GM23338 (cell line): Measurements from ENCODE around the gene SCUBE2. TPM values are rescaled to one million over a fixed set of nuclear protein-coding genes. Genes with fewer than 3 reads are reported as not detected.

ENCODE experiments used
- ATAC-seq: fragments of 200-7000 bp; cut with Tn5 transposase; 3 replicates; pipeline ENCODE4 v1.9.1; 2020
- DNase-seq: peaks from one replicate; pipeline ENCODE4 v3.0.0-alpha.2; 2015; ENCODE audit warnings: low spot score
- H2AFZ ChIP-seq: fragments of 200-600 bp; sonication (generic); 2 replicates; pipeline ENCODE4 v1.8.0; 2016; ENCODE audit warnings: antibody characterized with exemption, mild to moderate bottlenecking, moderate library complexity
- H3F3A ChIP-seq: fragments of 200-600 bp; sonication (generic); replicated peaks from 2 replicates; pipeline ENCODE4 v1.8.0; 2017; ENCODE audit warnings: antibody characterized with exemption, mixed run types, low read depth
- H3K27ac ChIP-seq: fragments of 200-600 bp; sonication (generic); 2 replicates; pipeline ENCODE4 v1.6.1; 2016; ENCODE audit warnings: low read depth
- H3K27me3 ChIP-seq: fragments of 200-600 bp; sonication (generic); 2 replicates; pipeline ENCODE4 v1.8.0; 2016; ENCODE audit warnings: mild to moderate bottlenecking, mixed run types, moderate library complexity; ENCODE audit not compliant: insufficient read depth
- H3K36me3 ChIP-seq: fragments of 200-600 bp; sonication (generic); 2 replicates; pipeline ENCODE4 v1.8.0; 2016; ENCODE audit warnings: mild to moderate bottlenecking; ENCODE audit not compliant: insufficient read depth
- H3K4me1 ChIP-seq: fragments of 200-600 bp; sonication (generic); 2 replicates; pipeline ENCODE4 v1.8.0; 2016; ENCODE audit warnings: mild to moderate bottlenecking, moderate library complexity; ENCODE audit not compliant: insufficient read depth
- H3K4me2 ChIP-seq: fragments of 200-600 bp; sonication (generic); 2 replicates; pipeline ENCODE4 v1.7.1; 2017; ENCODE audit warnings: mixed run types
- H3K4me3 ChIP-seq: fragments of 200-600 bp; sonication (generic); 2 replicates; pipeline ENCODE4 v1.6.1; 2016; ENCODE audit warnings: mixed run types
- H3K79me2 ChIP-seq: fragments of 200-600 bp; sonication (generic); replicated peaks from 2 replicates; pipeline ENCODE4 v1.8.0; 2017; ENCODE audit warnings: mild to moderate bottlenecking; ENCODE audit not compliant: insufficient read depth
- H3K9me2 ChIP-seq: fragments of 200-600 bp; sonication (generic); 2 replicates; pipeline ENCODE4 v1.8.0; 2017; ENCODE audit not compliant: insufficient read depth
- H4K20me1 ChIP-seq: fragments of 200-600 bp; sonication (generic); replicated peaks from 2 replicates; pipeline ENCODE4 v1.8.0; 2017; ENCODE audit warnings: mild to moderate bottlenecking; ENCODE audit not compliant: insufficient read depth
- H3K27ac Mint-ChIP-seq: 2 replicates; pipeline ENCODE4 v1.8.0; 2020; ENCODE audit warnings: inconsistent platforms, mild to moderate bottlenecking, moderate library complexity, mixed read lengths
- H3K27me3 Mint-ChIP-seq: 3 replicates; pipeline ENCODE4 v1.8.0; 2022; ENCODE audit warnings: low read depth, mild to moderate bottlenecking, moderate library complexity, mixed read lengths, inconsistent platforms; ENCODE audit not compliant: insufficient read depth, poor library complexity
- H3K36me3 Mint-ChIP-seq: 3 replicates; pipeline ENCODE4 v1.8.0; 2021; ENCODE audit warnings: low read depth, mild to moderate bottlenecking, inconsistent platforms, moderate library complexity, mixed read lengths
- H3K4me1 Mint-ChIP-seq: 3 replicates; pipeline ENCODE4 v1.8.0; 2020; ENCODE audit warnings: mild to moderate bottlenecking, inconsistent platforms, mixed read lengths
- H3K4me3 Mint-ChIP-seq: 3 replicates; pipeline ENCODE4 v1.8.0; 2021; ENCODE audit warnings: moderate library complexity, mild to moderate bottlenecking, inconsistent platforms, mixed read lengths
- H3K9me3 Mint-ChIP-seq: 3 replicates; pipeline ENCODE4 v1.8.0; 2020; ENCODE audit warnings: moderate library complexity, mild to moderate bottlenecking, inconsistent platforms, mixed read lengths
- CREB1 ChIP-seq: fragments of 250-450 bp; sonication (Bioruptor Pico); IDR thresholded peaks from 2 replicates; pipeline ENCODE4 v1.5.0; 2020; ENCODE audit warnings: low read depth, mild to moderate bottlenecking, moderate library complexity
- CTCF ChIP-seq, 2 experiments: fragments of 200-600 bp in 1 of 2; sonication (generic) in 1 of 2; conservative IDR thresholded peaks; 2 replicates each; pipeline versions ENCODE4 v1.5.1 to v1.6.1; 2016 to 2017; ENCODE audit warnings: antibody characterized with exemption in 2 of 2, low read depth in 2 of 2, mild to moderate bottlenecking in 2 of 2, moderate library complexity in 1 of 2
- ETS1 ChIP-seq: IDR thresholded peaks from 2 replicates; pipeline ENCODE4 v1.6.1; 2016; ENCODE audit warnings: antibody characterized with exemption
- EZH2 ChIP-seq: fragments of 200-600 bp; sonication (generic); IDR thresholded peaks from one replicate; pipeline ENCODE4 v1.8.0; 2017; ENCODE audit warnings: antibody characterized with exemption, mild to moderate bottlenecking, low read depth; ENCODE audit not compliant: unreplicated experiment
- EZH2phosphoT487 ChIP-seq: fragments of 200-600 bp; sonication (generic); IDR thresholded peaks from one replicate; pipeline ENCODE4 v1.8.1; 2018; ENCODE audit warnings: antibody characterized with exemption; ENCODE audit not compliant: unreplicated experiment
- JUNB ChIP-seq: IDR thresholded peaks from one replicate; pipeline ENCODE4 v1.6.1; 2016; ENCODE audit warnings: antibody characterized with exemption; ENCODE audit not compliant: unreplicated experiment
- NANOG ChIP-seq: IDR thresholded peaks from 2 replicates; pipeline ENCODE4 v1.6.1; 2016; ENCODE audit warnings: antibody characterized with exemption, borderline replicate concordance
- POLR2AphosphoS5 ChIP-seq: IDR thresholded peaks from 2 replicates; pipeline ENCODE4 v1.6.1; 2016; ENCODE audit warnings: antibody characterized with exemption, low read depth
- REST ChIP-seq: IDR thresholded peaks from one replicate; pipeline ENCODE4 v1.6.1; 2018; ENCODE audit warnings: antibody characterized with exemption; ENCODE audit not compliant: unreplicated experiment
- STAT1 ChIP-seq: IDR thresholded peaks from one replicate; pipeline ENCODE4 v1.6.1; 2016; ENCODE audit warnings: antibody characterized with exemption; ENCODE audit not compliant: unreplicated experiment
- ZNF114 ChIP-seq: fragments of 250-450 bp; sonication (Bioruptor Pico); IDR thresholded peaks from 2 replicates; pipeline ENCODE4 v1.5.0; 2020; ENCODE audit warnings: mild to moderate bottlenecking, moderate library complexity
- ZNF331 ChIP-seq: fragments of 250-450 bp; sonication (Bioruptor Pico); IDR thresholded peaks from 2 replicates; pipeline ENCODE4 v1.5.0; 2020; ENCODE audit warnings: low read depth, mild to moderate bottlenecking, moderate library complexity
- ZNF462 ChIP-seq: fragments of 250-450 bp; sonication (Bioruptor Pico); IDR thresholded peaks from 2 replicates; pipeline ENCODE4 v1.5.0; 2020; ENCODE audit warnings: mild to moderate bottlenecking, moderate library complexity
- polyA plus RNA-seq: library from polyadenylated mRNA; unstranded; fragments of >200 nt; fragmentation: Nextera tagmentation; extraction: Ambion mirVana; gene quantifications from 2 replicates; pipeline ENCODE4 v1.2.1, GENCODE V29; 2016
- total RNA-seq: library from RNA; depleted of rRNA; stranded (reverse); fragments of >200 nt; shearing (Covaris generic); gene quantifications from 2 replicates; pipeline ENCODE4 v1.2.3, GENCODE V29; 2014

SCUBE2 gene
- total and polyA plus RNA-seq, 2 experiments from 2014 or later: 0.47 to 0.63 TPM

GRCh38 chr11:9008011-9008550, 83.3 kb downstream of the SCUBE2 start:
- Mint-ChIP-seq H3K4me3 (no peak overlapping the region), H3K27ac (no peak overlapping the region), H3K9me3 (peaks cover 7% of the 10 kb centered on the region; the same call in 1 of the 3 replicates), H3K27me3 (peaks cover 20% of the 10 kb centered on the region), H3K4me1 (peaks cover 12% of the 10 kb centered on the region; the same call in 2 of the 3 replicates), H3K36me3 (no peaks in the 10 kb centered on the region; the same call in 2 of the 3 replicates)
- no peak for TF ChIP-seq STAT1
- no peak for TF ChIP-seq EZH2
- no peak for TF ChIP-seq NANOG
- TF ChIP-seq CTCF (conservative IDR thresholded peaks at IDR 0.05; ENCODE audit: low read depth in 2 of 2): no peak
- TF ChIP-seq EZH2phosphoT487: no peak
- no peak for TF ChIP-seq ZNF462
- no peak for TF ChIP-seq POLR2AphosphoS5
- no peak for TF ChIP-seq JUNB
- no peak for TF ChIP-seq ETS1
- TF ChIP-seq CREB1 (CRISPR knock-in tag): no peak
- TF ChIP-seq REST: no peak
- TF ChIP-seq ZNF331 (CRISPR knock-in tag): no peak
- no peak for TF ChIP-seq ZNF114 (CRISPR knock-in tag)
- Histone ChIP-seq H3K9me2 (no peaks in the 10 kb centered on the region), H4K20me1 (no peaks in the 10 kb centered on the region), H2AFZ (no peak overlapping the region), H3K4me3 (no peak overlapping the region), H3K4me2 (no peak overlapping the region), H3F3A (peaks cover 6% of the 10 kb centered on the region), H3K4me1 (peaks cover 6% of the 10 kb centered on the region), H3K27me3 (peaks cover 44% of the 10 kb centered on the region), H3K27ac (no peak overlapping the region), H3K79me2 (no peaks in the 10 kb centered on the region), H3K36me3 (no peaks in the 10 kb centered on the region)
- no peak for ATAC-seq
- DNase-seq: no peak
